HL-60 (cell line): ENCODE data around the gene MIOX.

ENCODE experiments used
- GABPA ChIP-seq: IDR thresholded peaks from 2 replicates; pipeline ENCODE4 v1.6.1; 2012; ENCODE audit warnings: low read depth
- POLR2AphosphoS5 ChIP-seq: IDR thresholded peaks from 2 replicates; pipeline ENCODE4 v1.6.1; 2012; ENCODE audit warnings: low read depth
- TF ChIP-seq, protein P1 (sequence below): IDR thresholded peaks from one replicate; pipeline ENCODE4 v1.5.1; 2011; ENCODE audit warnings: low read length, control low read depth, inconsistent platforms; ENCODE audit not compliant: insufficient read depth
- TF ChIP-seq, protein P2 (sequence below): IDR thresholded peaks from 2 replicates; pipeline ENCODE4 v1.6.1; 2012; ENCODE audit warnings: low read depth; ENCODE audit not compliant: insufficient replicate concordance

DNA sequence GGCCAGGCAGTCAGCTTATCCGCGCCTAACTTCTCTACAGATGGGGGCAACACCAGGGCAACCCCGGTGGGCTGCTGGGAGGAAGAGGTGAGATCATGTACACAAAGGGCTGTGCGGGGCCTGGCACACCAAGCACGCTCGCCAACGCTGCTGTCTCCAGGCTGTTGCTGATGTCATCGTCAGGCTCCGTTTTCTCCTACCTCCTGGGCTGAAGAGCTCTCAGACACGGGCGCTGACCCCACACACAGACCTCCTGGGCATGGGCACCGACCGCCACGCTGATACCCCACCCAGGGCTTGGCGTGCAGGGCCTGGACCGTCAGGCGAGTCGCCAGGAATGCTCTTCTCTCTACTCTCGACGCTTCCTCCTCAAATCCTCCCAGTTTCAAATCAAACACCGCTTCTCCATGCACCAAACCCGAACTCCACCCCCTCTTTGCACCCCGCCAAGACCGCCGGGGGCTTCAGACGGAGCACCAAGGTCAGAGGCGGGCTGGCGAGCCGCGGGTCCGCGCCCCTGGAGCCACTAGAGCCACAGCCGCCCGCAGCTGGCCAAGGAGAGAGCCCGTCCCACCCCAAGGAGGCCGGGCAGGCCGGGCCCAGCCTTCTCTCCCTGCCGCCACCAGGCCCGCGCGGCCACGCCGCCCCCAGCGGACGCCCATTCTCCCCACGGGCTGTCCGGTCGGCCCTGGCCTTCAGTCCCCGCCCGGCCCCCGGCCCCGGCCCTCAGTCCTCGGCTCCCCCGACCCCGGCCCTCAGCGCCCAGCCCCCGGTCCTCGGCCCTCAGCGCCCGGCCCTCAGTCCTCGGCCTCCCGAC is 12.6 kb upstream of the MIOX start:
- TF ChIP-seq, protein P1, sequence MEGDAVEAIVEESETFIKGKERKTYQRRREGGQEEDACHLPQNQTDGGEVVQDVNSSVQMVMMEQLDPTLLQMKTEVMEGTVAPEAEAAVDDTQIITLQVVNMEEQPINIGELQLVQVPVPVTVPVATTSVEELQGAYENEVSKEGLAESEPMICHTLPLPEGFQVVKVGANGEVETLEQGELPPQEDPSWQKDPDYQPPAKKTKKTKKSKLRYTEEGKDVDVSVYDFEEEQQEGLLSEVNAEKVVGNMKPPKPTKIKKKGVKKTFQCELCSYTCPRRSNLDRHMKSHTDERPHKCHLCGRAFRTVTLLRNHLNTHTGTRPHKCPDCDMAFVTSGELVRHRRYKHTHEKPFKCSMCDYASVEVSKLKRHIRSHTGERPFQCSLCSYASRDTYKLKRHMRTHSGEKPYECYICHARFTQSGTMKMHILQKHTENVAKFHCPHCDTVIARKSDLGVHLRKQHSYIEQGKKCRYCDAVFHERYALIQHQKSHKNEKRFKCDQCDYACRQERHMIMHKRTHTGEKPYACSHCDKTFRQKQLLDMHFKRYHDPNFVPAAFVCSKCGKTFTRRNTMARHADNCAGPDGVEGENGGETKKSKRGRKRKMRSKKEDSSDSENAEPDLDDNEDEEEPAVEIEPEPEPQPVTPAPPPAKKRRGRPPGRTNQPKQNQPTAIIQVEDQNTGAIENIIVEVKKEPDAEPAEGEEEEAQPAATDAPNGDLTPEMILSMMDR: no peak
- TF ChIP-seq POLR2AphosphoS5 (no peak), GABPA (no peak)
- TF ChIP-seq, protein P2, sequence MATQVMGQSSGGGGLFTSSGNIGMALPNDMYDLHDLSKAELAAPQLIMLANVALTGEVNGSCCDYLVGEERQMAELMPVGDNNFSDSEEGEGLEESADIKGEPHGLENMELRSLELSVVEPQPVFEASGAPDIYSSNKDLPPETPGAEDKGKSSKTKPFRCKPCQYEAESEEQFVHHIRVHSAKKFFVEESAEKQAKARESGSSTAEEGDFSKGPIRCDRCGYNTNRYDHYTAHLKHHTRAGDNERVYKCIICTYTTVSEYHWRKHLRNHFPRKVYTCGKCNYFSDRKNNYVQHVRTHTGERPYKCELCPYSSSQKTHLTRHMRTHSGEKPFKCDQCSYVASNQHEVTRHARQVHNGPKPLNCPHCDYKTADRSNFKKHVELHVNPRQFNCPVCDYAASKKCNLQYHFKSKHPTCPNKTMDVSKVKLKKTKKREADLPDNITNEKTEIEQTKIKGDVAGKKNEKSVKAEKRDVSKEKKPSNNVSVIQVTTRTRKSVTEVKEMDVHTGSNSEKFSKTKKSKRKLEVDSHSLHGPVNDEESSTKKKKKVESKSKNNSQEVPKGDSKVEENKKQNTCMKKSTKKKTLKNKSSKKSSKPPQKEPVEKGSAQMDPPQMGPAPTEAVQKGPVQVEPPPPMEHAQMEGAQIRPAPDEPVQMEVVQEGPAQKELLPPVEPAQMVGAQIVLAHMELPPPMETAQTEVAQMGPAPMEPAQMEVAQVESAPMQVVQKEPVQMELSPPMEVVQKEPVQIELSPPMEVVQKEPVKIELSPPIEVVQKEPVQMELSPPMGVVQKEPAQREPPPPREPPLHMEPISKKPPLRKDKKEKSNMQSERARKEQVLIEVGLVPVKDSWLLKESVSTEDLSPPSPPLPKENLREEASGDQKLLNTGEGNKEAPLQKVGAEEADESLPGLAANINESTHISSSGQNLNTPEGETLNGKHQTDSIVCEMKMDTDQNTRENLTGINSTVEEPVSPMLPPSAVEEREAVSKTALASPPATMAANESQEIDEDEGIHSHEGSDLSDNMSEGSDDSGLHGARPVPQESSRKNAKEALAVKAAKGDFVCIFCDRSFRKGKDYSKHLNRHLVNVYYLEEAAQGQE: no peak
